SK-N-MC (cell line): Measurements from ENCODE around the gene DTNBP1.

Experiments
- EZH2 ChIP-seq: fragments of 200-600 bp; sonication (generic); IDR thresholded peaks from one replicate; pipeline ENCODE4 v1.6.1; 2017; ENCODE audit warnings: antibody characterized with exemption
- POLR2AphosphoS5 ChIP-seq: IDR thresholded peaks from 2 replicates; pipeline ENCODE4 v1.6.1; 2012; ENCODE audit warnings: mild to moderate bottlenecking, low read depth, low read length, borderline replicate concordance

GRCh38 chr6:15621203-15622044 lies 41.4 kb downstream of the DTNBP1 start:
- no peak for TF ChIP-seq EZH2
- TF ChIP-seq POLR2AphosphoS5 = no peak
